ENCODE measurements around the gene ECHS1.
"Not testable (repeated sequence)": the region's sequence is repeated elsewhere in the genome, so short reads cannot be mapped to it uniquely, and the experiment has no call there.

ECHS1 gene

GRCh38 chr10:133386951-133387350 is 13.8 kb upstream of the ECHS1 start:
- not testable (repeated sequence) for H3K36me3 ChIP-seq (ENCODE audit: control insufficient read depth, insufficient read depth, low read length); H3K9me3 ChIP-seq (ENCODE audit: control insufficient read depth, insufficient read depth, low read depth, low read length); H3K27me3 ChIP-seq (ENCODE audit: control insufficient read depth, insufficient read depth, low read length); H3K4me3 ChIP-seq (ENCODE audit: low read depth, low read length); H3K27ac ChIP-seq (ENCODE audit: low read depth, low read length); H3K4me1 ChIP-seq (ENCODE audit: control insufficient read depth, insufficient read depth, low read length); H3K9ac ChIP-seq (ENCODE audit: low read length)

- H3K9me3 ChIP-seq (ENCODE audit: control insufficient read depth, insufficient read depth, low read depth, low read length): no peaks in the 10 kb centered on the region
- peaks cover 18% of the 10 kb centered on the region for H3K27me3 ChIP-seq (ENCODE audit: control insufficient read depth, insufficient read depth, low read length)
- H3K4me3 ChIP-seq (ENCODE audit: low read depth, low read length): no peak overlapping the region
- H3K9ac ChIP-seq (ENCODE audit: low read length): no peak overlapping the region
- H3K27ac ChIP-seq (ENCODE audit: low read depth, low read length): no peak overlapping the region
- no peaks in the 10 kb centered on the region for H3K36me3 ChIP-seq (ENCODE audit: control insufficient read depth, insufficient read depth, low read length)
- H3K4me1 ChIP-seq (ENCODE audit: control insufficient read depth, insufficient read depth, low read length): no peaks in the 10 kb centered on the region
These were observed 12.1 kb upstream of the ECHS1 start for GRCh38 chr10:133385214-133385613.

DNA sequence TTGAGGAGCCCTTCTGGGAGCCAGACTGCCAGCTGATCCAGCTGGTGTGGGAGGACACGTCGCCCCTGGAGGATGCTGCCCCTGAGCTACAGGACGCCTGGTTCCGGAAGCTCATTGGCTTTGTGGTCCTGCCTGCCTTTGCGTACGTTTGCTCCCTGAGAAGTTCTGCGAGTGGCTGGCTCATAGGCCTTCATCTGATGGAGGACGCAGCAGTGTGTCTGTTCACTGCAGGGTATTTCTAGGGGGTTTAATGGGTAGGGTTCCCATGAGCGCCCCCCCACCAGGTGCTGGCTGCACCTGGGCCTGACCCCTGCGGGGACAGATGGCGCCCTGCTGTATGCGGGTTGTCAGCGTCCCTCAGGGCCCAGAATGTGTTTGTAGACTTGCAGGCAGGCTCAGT is 10.9 kb upstream of the ECHS1 start:
- Histone ChIP-seq H3K9me3 (ENCODE audit: control insufficient read depth, insufficient read depth, low read depth, low read length) (no peaks in the 10 kb centered on the region), H3K4me3 (ENCODE audit: low read depth, low read length) (no peak overlapping the region), H3K4me1 (ENCODE audit: control insufficient read depth, insufficient read depth, low read length) (no peaks in the 10 kb centered on the region), H3K27ac (ENCODE audit: low read depth, low read length) (no peak overlapping the region), H3K27me3 (ENCODE audit: control insufficient read depth, insufficient read depth, low read length) (peaks cover 29% of the 10 kb centered on the region), H3K36me3 (ENCODE audit: control insufficient read depth, insufficient read depth, low read length) (no peaks in the 10 kb centered on the region), H3K9ac (ENCODE audit: low read length) (no peak overlapping the region)

DNA sequence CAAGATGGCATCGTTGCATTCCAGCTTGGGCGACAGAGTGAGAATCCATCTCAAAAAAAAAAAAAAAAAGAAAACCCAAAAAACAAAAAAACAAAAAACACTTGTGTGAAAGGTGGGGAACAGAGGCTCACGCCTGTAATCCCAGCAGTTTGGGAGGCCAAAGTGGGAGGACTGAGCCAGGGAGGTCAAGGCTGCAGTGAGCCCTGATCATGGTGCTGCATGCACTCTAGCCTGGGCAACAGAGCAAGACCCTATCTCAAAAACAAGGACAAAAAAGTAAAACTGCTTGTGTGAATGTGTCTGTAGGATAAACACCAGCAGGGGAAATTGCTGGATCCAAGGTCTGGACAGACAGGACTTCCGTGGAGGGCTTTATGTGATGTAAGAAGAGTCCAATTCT is 10.4 kb upstream of the ECHS1 start:
- Histone ChIP-seq H3K4me1 (ENCODE audit: control insufficient read depth, insufficient read depth, low read length) (no peaks in the 10 kb centered on the region), H3K4me3 (ENCODE audit: low read depth, low read length) (no peak overlapping the region), H3K27ac (ENCODE audit: low read depth, low read length) (no peak overlapping the region), H3K27me3 (ENCODE audit: control insufficient read depth, insufficient read depth, low read length) (peaks cover 31% of the 10 kb centered on the region), H3K9ac (ENCODE audit: low read length) (no peak overlapping the region), H3K36me3 (ENCODE audit: control insufficient read depth, insufficient read depth, low read length) (no peaks in the 10 kb centered on the region), H3K9me3 (ENCODE audit: control insufficient read depth, insufficient read depth, low read depth, low read length) (no peaks in the 10 kb centered on the region)

GRCh38 chr10:133381036-133381435 is 7.9 kb upstream of the ECHS1 start:
- H3K4me3 ChIP-seq (ENCODE audit: low read depth, low read length): no peak overlapping the region
- no peaks in the 10 kb centered on the region for H3K9me3 ChIP-seq (ENCODE audit: control insufficient read depth, insufficient read depth, low read depth, low read length)
- H3K27ac ChIP-seq (ENCODE audit: low read depth, low read length): no peak overlapping the region
- no peak overlapping the region for H3K9ac ChIP-seq (ENCODE audit: low read length)
- no peaks in the 10 kb centered on the region for H3K4me1 ChIP-seq (ENCODE audit: control insufficient read depth, insufficient read depth, low read length)
- H3K27me3 ChIP-seq (ENCODE audit: control insufficient read depth, insufficient read depth, low read length): peaks cover 56% of the 10 kb centered on the region
- H3K36me3 ChIP-seq (ENCODE audit: control insufficient read depth, insufficient read depth, low read length): no peaks in the 10 kb centered on the region

GRCh38 chr10:133379801-133380666 is 6.9 kb upstream of the ECHS1 start:
- H3K4me3 ChIP-seq (ENCODE audit: low read depth, low read length): peak overlapping the region; percentile 69
- H3K4me1 ChIP-seq (ENCODE audit: control insufficient read depth, insufficient read depth, low read length): no peaks in the 10 kb centered on the region
- H3K36me3 ChIP-seq (ENCODE audit: control insufficient read depth, insufficient read depth, low read length): no peaks in the 10 kb centered on the region
- peaks cover 65% of the 10 kb centered on the region for H3K27me3 ChIP-seq (ENCODE audit: control insufficient read depth, insufficient read depth, low read length)
- H3K27ac ChIP-seq (ENCODE audit: low read depth, low read length): no peak overlapping the region
- no peak overlapping the region for H3K9ac ChIP-seq (ENCODE audit: low read length)
- no peaks in the 10 kb centered on the region for H3K9me3 ChIP-seq (ENCODE audit: control insufficient read depth, insufficient read depth, low read depth, low read length)

GRCh38 chr10:133379152-133379800 is 6.1 kb upstream of the ECHS1 start, which contains the start of gene PAOX:
Gene PAOX, plus strand, starts transcription at chr10:133379262. Its CDS starts 55 bp downstream, at chr10:133379317.
- H3K9ac ChIP-seq (ENCODE audit: low read length): peak within 1 kb of the TSS; percentile 59
- H3K27ac ChIP-seq (ENCODE audit: low read depth, low read length): no peak within 1 kb of the TSS
- no peaks in the 10 kb centered on the region for H3K9me3 ChIP-seq (ENCODE audit: control insufficient read depth, insufficient read depth, low read depth, low read length)
- H3K4me1 ChIP-seq (ENCODE audit: control insufficient read depth, insufficient read depth, low read length): no peaks in the 10 kb centered on the region
- peak within 1 kb of the TSS; percentile 97 for H3K4me3 ChIP-seq (ENCODE audit: low read depth, low read length)
- peaks cover 72% of the 10 kb centered on the region for H3K27me3 ChIP-seq (ENCODE audit: control insufficient read depth, insufficient read depth, low read length)
- H3K36me3 ChIP-seq (ENCODE audit: control insufficient read depth, insufficient read depth, low read length): no peaks in the 10 kb centered on the region

- Histone ChIP-seq H3K9me3 (ENCODE audit: control insufficient read depth, insufficient read depth, low read depth, low read length) (no peaks in the 10 kb centered on the region), H3K4me1 (ENCODE audit: control insufficient read depth, insufficient read depth, low read length) (no peaks in the 10 kb centered on the region), H3K27ac (ENCODE audit: low read depth, low read length) (no peak overlapping the region), H3K9ac (ENCODE audit: low read length) (peak overlapping the region; percentile 59), H3K4me3 (ENCODE audit: low read depth, low read length) (peak overlapping the region; percentile 97), H3K36me3 (ENCODE audit: control insufficient read depth, insufficient read depth, low read length) (no peaks in the 10 kb centered on the region), H3K27me3 (ENCODE audit: control insufficient read depth, insufficient read depth, low read length) (peaks cover 78% of the 10 kb centered on the region)
These were observed 5.3 kb upstream of the ECHS1 start for GRCh38 chr10:133378251-133379096.

GRCh38 chr10:133377818-133378250 is 4.7 kb upstream of the ECHS1 start:
- Histone ChIP-seq H3K4me1 (ENCODE audit: control insufficient read depth, insufficient read depth, low read length) (no peaks in the 10 kb centered on the region), H3K36me3 (ENCODE audit: control insufficient read depth, insufficient read depth, low read length) (no peaks in the 10 kb centered on the region), H3K4me3 (ENCODE audit: low read depth, low read length) (peak overlapping the region; percentile 97), H3K27me3 (ENCODE audit: control insufficient read depth, insufficient read depth, low read length) (peaks cover 78% of the 10 kb centered on the region), H3K9me3 (ENCODE audit: control insufficient read depth, insufficient read depth, low read depth, low read length) (no peaks in the 10 kb centered on the region), H3K9ac (ENCODE audit: low read length) (peak overlapping the region; percentile 59), H3K27ac (ENCODE audit: low read depth, low read length) (no peak overlapping the region)

GRCh38 chr10:133377025-133377817 is 4.1 kb upstream of the ECHS1 start:
- Histone ChIP-seq H3K36me3 (ENCODE audit: control insufficient read depth, insufficient read depth, low read length) (no peaks in the 10 kb centered on the region), H3K9ac (ENCODE audit: low read length) (no peak overlapping the region), H3K4me3 (ENCODE audit: low read depth, low read length) (no peak overlapping the region), H3K4me1 (ENCODE audit: control insufficient read depth, insufficient read depth, low read length) (no peaks in the 10 kb centered on the region), H3K27me3 (ENCODE audit: control insufficient read depth, insufficient read depth, low read length) (peaks cover 78% of the 10 kb centered on the region), H3K9me3 (ENCODE audit: control insufficient read depth, insufficient read depth, low read depth, low read length) (no peaks in the 10 kb centered on the region), H3K27ac (ENCODE audit: low read depth, low read length) (no peak overlapping the region)
